ENCODE results near the gene ELP4. TPM values are rescaled to one million over a fixed set of nuclear protein-coding genes. Genes with fewer than 3 reads are reported as not detected.

ELP4 gene
- total and polyA plus RNA-seq, 3 experiments from 2014 or later, result 18.4 to 23.2 (median 20.5) TPM

DNA sequence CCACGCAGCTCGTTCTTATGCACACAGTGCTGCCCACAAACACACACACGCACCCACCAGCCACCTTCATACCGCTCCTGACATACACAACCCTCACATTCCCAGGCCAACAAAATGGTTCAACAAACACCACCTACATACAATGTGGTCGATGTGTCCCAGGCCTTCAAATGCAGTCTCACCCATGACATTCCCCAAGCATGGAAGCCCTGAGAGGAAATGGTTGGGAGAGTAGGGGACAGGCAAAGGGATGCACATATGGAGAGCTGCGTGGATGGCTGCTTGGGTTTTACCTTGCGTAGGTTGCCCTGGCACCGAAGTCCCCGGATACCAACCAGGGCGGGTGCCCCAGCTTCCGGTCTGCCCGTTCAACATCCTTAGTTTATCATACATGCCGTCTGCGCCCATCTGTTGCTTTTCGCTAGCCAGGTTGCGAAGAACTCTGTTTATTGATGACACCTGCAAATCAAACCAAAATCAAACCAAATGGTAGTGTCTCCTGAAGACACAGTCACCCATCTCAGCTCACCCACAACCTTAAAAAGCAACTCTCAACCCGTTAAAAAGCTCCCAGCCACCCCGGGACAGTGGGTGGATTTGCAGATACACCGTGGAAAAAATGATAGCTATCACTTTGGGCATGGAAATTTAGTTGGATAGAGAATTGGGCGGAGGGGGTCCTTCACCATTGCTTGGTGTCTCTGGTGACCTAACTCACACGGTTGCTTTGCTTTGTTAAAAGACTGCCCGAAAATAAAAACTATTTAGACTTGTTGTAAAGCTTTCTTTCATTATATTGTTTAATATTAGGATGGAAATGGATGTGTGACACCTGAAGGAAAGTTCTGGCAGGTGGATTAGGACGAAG is 291.1 kb downstream of the ELP4 start:
- ChIA-PET CTCF (no interaction called here), POLR2A (no interaction called here)
- Histone ChIP-seq H3K4me1 (ENCODE audit: insufficient read depth, low read length) (peaks cover 18% of the 10 kb centered on the region), H3K36me3 (ENCODE audit: insufficient read depth, low read length) (no peaks in the 10 kb centered on the region), H3K27me3 (ENCODE audit: insufficient read depth, low read length, poor library complexity, severe bottlenecking) (peaks cover 76% of the 10 kb centered on the region), H3K27ac (ENCODE audit: low read depth, low read length) (no peak overlapping the region), H3K9me3 (ENCODE audit: low read length) (no peaks in the 10 kb centered on the region), H3K4me3 (ENCODE audit: low read length) (no peak overlapping the region)
- no peak for DNase-seq
- Mint-ChIP-seq H3K27me3 (peaks cover 81 to 89% of the 10 kb centered on the region in 2 donors), H3K4me1 (peaks cover 46 to 56% (median 50%) of the 10 kb centered on the region in 3 donors), H3K4me3 (peak overlapping the region in 4 of 7 donors; percentile 2 to 37 (median 24)), H3K9me3 (peaks cover 9 to 57% (median 41%) of the 10 kb centered on the region in 5 donors), H3K36me3 (peaks cover 0 to 5% (median 0%) of the 10 kb centered on the region in 3 donors), H3K27ac (peak overlapping the region in 3 of 8 donors; percentile 8 to 51 (median 40))

GRCh38 chr11:31801298-31801702 is 291.7 kb downstream of the ELP4 start:
- Mint-ChIP-seq H3K27ac (peak overlapping the region in 2 of 8 donors; percentile 37 to 46), H3K36me3 (no peaks in the 10 kb centered on the region)
- POLR2A ChIA-PET, result interaction anchor here (0.7 kb wide), 1 partner anchor 20 kb away, joined by 4 read pairs; no protein-coding TSS in a partner anchor

DNA sequence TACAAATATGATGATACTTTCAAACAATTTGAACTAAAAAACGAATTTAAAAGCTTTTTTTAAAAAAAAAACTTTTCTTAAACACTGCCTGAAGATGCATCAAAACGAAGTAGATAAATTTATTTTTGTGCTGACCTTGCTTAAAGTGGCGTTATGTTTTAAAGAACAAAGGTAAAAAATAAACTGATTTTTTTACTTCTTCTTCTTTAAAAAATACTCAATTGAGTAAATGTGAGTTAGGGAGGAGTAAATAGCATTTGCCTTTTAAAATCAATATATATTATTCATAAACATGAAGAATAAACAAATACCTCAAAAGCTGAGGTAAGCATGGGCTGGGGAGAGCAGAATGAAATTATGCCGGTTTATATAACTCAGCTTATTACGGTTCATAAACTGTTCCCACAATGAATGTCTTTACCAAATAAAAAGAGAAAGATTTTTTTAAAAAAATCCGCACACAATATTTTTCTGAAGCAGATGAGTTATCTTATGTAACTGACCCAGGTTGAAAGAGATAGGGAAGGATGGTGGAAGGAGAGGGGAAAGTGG is 292.5 kb downstream of the ELP4 start:
- H3K36me3 ChIP-seq (ENCODE audit: insufficient read depth, low read length), result no peaks in the 10 kb centered on the region
- peaks cover 80% of the 10 kb centered on the region for H3K27me3 ChIP-seq (ENCODE audit: insufficient read depth, low read length, poor library complexity, severe bottlenecking)
- ChIA-PET CTCF (no interaction called here), POLR2A (interaction anchor here (0.7 kb wide), 1 partner anchor 19 kb away, joined by 4 read pairs; no protein-coding TSS in a partner anchor)
- H3K9me3 ChIP-seq (ENCODE audit: low read length), result no peaks in the 10 kb centered on the region
- H3K4me1 ChIP-seq (ENCODE audit: insufficient read depth, low read length), result peaks cover 18% of the 10 kb centered on the region
- Mint-ChIP-seq H3K27ac (no peak overlapping the region), H3K36me3 (no peaks in the 10 kb centered on the region), H3K4me1 (peaks cover 47 to 60% (median 56%) of the 10 kb centered on the region in 3 donors), H3K9me3 (peaks cover 8 to 57% (median 38%) of the 10 kb centered on the region in 5 donors), H3K4me3 (no peak overlapping the region), H3K27me3 (peaks cover 81 to 84% of the 10 kb centered on the region in 2 donors)
- DNase-seq, result no peak
- H3K27ac ChIP-seq (ENCODE audit: low read depth, low read length), result no peak overlapping the region
- no peak overlapping the region for H3K4me3 ChIP-seq (ENCODE audit: low read length)

More at GRCh38 chr11:31801298-31801702, 291.7 kb downstream of the ELP4 start:
- CTCF ChIA-PET, result no interaction called here
- Mint-ChIP-seq H3K27me3 (peaks cover 78 to 84% of the 10 kb centered on the region in 2 donors), H3K4me3 (peak overlapping the region in 1 of 7 donors; percentile 22), H3K4me1 (peaks cover 46 to 57% (median 51%) of the 10 kb centered on the region in 3 donors), H3K9me3 (peaks cover 9 to 57% (median 41%) of the 10 kb centered on the region in 5 donors)
- no peak for DNase-seq
- H3K4me1 ChIP-seq (ENCODE audit: insufficient read depth, low read length), result peaks cover 18% of the 10 kb centered on the region
- H3K9me3 ChIP-seq (ENCODE audit: low read length), result no peaks in the 10 kb centered on the region
- no peak overlapping the region for H3K27ac ChIP-seq (ENCODE audit: low read depth, low read length)
- H3K4me3 ChIP-seq (ENCODE audit: low read length), result no peak overlapping the region
- no peaks in the 10 kb centered on the region for H3K36me3 ChIP-seq (ENCODE audit: insufficient read depth, low read length)
- peaks cover 78% of the 10 kb centered on the region for H3K27me3 ChIP-seq (ENCODE audit: insufficient read depth, low read length, poor library complexity, severe bottlenecking)

DNA sequence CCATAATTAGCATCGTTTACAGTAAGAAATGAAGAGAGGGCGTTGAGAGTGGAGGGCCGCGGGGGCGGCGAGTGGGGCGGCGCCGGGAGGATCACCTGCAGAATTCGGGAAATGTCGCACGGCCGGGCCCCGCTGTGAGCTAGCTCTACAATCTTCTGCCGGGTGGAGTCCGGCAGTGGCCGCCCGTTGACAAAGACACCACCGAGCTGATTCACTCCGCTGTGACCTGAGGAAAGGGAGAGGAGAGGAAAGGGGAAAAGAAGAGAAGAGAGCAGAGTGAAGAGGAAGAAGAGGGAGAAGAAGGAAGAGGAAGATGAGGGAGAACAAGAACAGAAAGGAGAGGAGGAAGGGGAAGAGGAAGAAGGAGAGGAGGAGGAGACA is 293.0 kb downstream of the ELP4 start:
- Histone ChIP-seq H3K9me3 (ENCODE audit: low read length) (no peaks in the 10 kb centered on the region), H3K27me3 (ENCODE audit: insufficient read depth, low read length, poor library complexity, severe bottlenecking) (peaks cover 83% of the 10 kb centered on the region), H3K4me3 (ENCODE audit: low read length) (no peak overlapping the region), H3K27ac (ENCODE audit: low read depth, low read length) (no peak overlapping the region), H3K36me3 (ENCODE audit: insufficient read depth, low read length) (no peaks in the 10 kb centered on the region), H3K4me1 (ENCODE audit: insufficient read depth, low read length) (peaks cover 18% of the 10 kb centered on the region)
- POLR2A ChIA-PET, result no interaction called here
- Mint-ChIP-seq H3K9me3 (peaks cover 5 to 59% (median 36%) of the 10 kb centered on the region in 5 donors), H3K27ac (peak overlapping the region in 2 of 8 donors; percentile 17 to 75), H3K4me1 (peaks cover 45 to 57% (median 52%) of the 10 kb centered on the region in 3 donors), H3K4me3 (no peak overlapping the region), H3K27me3 (peaks cover 81 to 84% of the 10 kb centered on the region in 2 donors), H3K36me3 (no peaks in the 10 kb centered on the region)
- no peak for DNase-seq
- CTCF ChIA-PET, result no interaction called here

- Mint-ChIP-seq H3K27me3 (peaks cover 83 to 85% of the 10 kb centered on the region in 2 donors), H3K4me1 (peaks cover 44 to 57% (median 49%) of the 10 kb centered on the region in 3 donors), H3K27ac (peak overlapping the region in 4 of 8 donors; percentile 17 to 75 (median 70)), H3K9me3 (peaks cover 5 to 57% (median 36%) of the 10 kb centered on the region in 5 donors), H3K4me3 (peak overlapping the region in 5 of 7 donors; percentile 67 to 80 (median 70)), H3K36me3 (no peaks in the 10 kb centered on the region)
- peaks cover 18% of the 10 kb centered on the region for H3K4me1 ChIP-seq (ENCODE audit: insufficient read depth, low read length)
- H3K4me3 ChIP-seq (ENCODE audit: low read length), result no peak overlapping the region
- H3K27ac ChIP-seq (ENCODE audit: low read depth, low read length), result no peak overlapping the region
- H3K27me3 ChIP-seq (ENCODE audit: insufficient read depth, low read length, poor library complexity, severe bottlenecking), result peaks cover 83% of the 10 kb centered on the region
- ChIA-PET POLR2A (no interaction called here), CTCF (no interaction called here)
- H3K36me3 ChIP-seq (ENCODE audit: insufficient read depth, low read length), result no peaks in the 10 kb centered on the region
- no peaks in the 10 kb centered on the region for H3K9me3 ChIP-seq (ENCODE audit: low read length)
- DNase-seq, result no peak
Measured at GRCh38 chr11:31802990-31803812, 293.6 kb downstream of the ELP4 start.

DNA sequence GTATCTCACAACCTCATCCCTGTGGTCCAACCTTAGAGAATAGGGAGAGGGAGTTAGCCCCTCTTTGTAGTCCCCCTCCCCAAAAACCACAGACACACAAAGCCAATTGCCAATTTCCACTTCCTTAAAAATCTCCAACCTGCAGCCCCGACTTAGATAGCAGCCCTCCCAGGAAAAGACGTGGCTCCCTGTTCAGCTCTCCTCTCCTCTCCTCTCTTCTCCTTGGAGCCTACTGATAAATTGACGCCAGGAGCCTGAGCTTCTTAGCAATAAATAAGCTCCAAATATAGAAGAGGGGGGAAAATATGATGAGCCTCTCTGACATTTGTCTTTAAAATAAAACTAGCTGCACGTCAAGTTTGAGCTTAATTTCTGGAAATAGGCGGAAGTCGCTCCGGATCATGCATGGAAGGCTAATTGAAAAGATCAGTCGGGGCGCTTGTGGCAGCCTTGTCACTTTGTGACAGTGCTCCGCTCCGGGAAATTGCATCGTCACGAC is 294.3 kb downstream of the ELP4 start:
- Mint-ChIP-seq H3K27ac (peak overlapping the region in 4 of 8 donors; percentile 17 to 75 (median 42)), H3K4me1 (peaks cover 46 to 56% (median 46%) of the 10 kb centered on the region in 3 donors), H3K27me3 (peaks cover 86 to 87% of the 10 kb centered on the region in 2 donors), H3K9me3 (peaks cover 5 to 58% (median 35%) of the 10 kb centered on the region in 5 donors), H3K4me3 (peak overlapping the region in 6 of 7 donors; percentile 53 to 74 (median 68)), H3K36me3 (no peaks in the 10 kb centered on the region)
- no peak overlapping the region for H3K27ac ChIP-seq (ENCODE audit: low read depth, low read length)
- H3K4me3 ChIP-seq (ENCODE audit: low read length), result no peak overlapping the region
- no peaks in the 10 kb centered on the region for H3K36me3 ChIP-seq (ENCODE audit: insufficient read depth, low read length)
- H3K4me1 ChIP-seq (ENCODE audit: insufficient read depth, low read length), result peaks cover 18% of the 10 kb centered on the region
- CTCF ChIA-PET, result no interaction called here
- no peaks in the 10 kb centered on the region for H3K9me3 ChIP-seq (ENCODE audit: low read length)
- POLR2A ChIA-PET, result no interaction called here
- H3K27me3 ChIP-seq (ENCODE audit: insufficient read depth, low read length, poor library complexity, severe bottlenecking), result peaks cover 87% of the 10 kb centered on the region
- DNase-seq, result no peak

- Histone ChIP-seq H3K36me3 (ENCODE audit: insufficient read depth, low read length) (no peaks in the 10 kb centered on the region), H3K27ac (ENCODE audit: low read depth, low read length) (no peak overlapping the region), H3K27me3 (ENCODE audit: insufficient read depth, low read length, poor library complexity, severe bottlenecking) (peaks cover 87% of the 10 kb centered on the region), H3K4me1 (ENCODE audit: insufficient read depth, low read length) (peaks cover 18% of the 10 kb centered on the region), H3K9me3 (ENCODE audit: low read length) (no peaks in the 10 kb centered on the region), H3K4me3 (ENCODE audit: low read length) (peak overlapping the region; percentile 0)
- H3K36me3 Mint-ChIP-seq, result no peaks in the 10 kb centered on the region
- ChIA-PET POLR2A (no interaction called here), CTCF (no interaction called here)
- H3K27ac Mint-ChIP-seq, result peak overlapping the region in 3 of 8 donors; percentile 21 to 75 (median 64)
- H3K27me3 Mint-ChIP-seq, result peaks cover 87 to 89% of the 10 kb centered on the region in 2 donors
- H3K9me3 Mint-ChIP-seq, result peaks cover 5 to 65% (median 33%) of the 10 kb centered on the region in 5 donors
- peak overlapping the region in 6 of 7 donors; percentile 53 to 74 (median 70) for H3K4me3 Mint-ChIP-seq
- DNase-seq, result no peak
- peaks cover 48 to 56% (median 51%) of the 10 kb centered on the region in 3 donors for H3K4me1 Mint-ChIP-seq
Measured at GRCh38 chr11:31804312-31805036, 294.9 kb downstream of the ELP4 start.

All from CD8-positive, alpha-beta memory T cell (primary cell).